Medulla oblongata (tissue), 1 donor: ENCODE data around the gene SLC22A1.
"Not testable (repeated sequence)": the region's sequence is repeated elsewhere in the genome, so short reads cannot be mapped to it uniquely, and the experiment has no call there.

Experiments used
- DNase-seq: peaks from one replicate; pipeline ENCODE4 v3.0.0-alpha.2; 2015; ENCODE audit errors: extremely low spot score

The SLC22A1 gene

GRCh38 chr6:160121558-160121957 lies at the start of gene SLC22A1:
TSS of gene SLC22A1 (plus strand) at chr6:160121815. CDS start at chr6:160121936, 121 bp downstream.
- no peak for DNase-seq

- no peak for DNase-seq
Observed at GRCh38 chr6:160073272-160073671, 48.3 kb upstream of the SLC22A1 start.

- no peak for DNase-seq
Observed at GRCh38 chr6:160076009-160076408, 45.6 kb upstream of the SLC22A1 start.

- no peak for DNase-seq
Observed at GRCh38 chr6:160077024-160077423, 44.6 kb upstream of the SLC22A1 start.

GRCh38 chr6:160077526-160077925 lies 44.1 kb upstream of the SLC22A1 start:
- DNase-seq, result no peak

GRCh38 chr6:160078883-160079685 lies 42.5 kb upstream of the SLC22A1 start:
- no peak for DNase-seq

GRCh38 chr6:160079686-160080043 lies 42.0 kb upstream of the SLC22A1 start:
- no peak for DNase-seq

- no peak for DNase-seq
Observed at GRCh38 chr6:160080097-160080496, 41.5 kb upstream of the SLC22A1 start.

GRCh38 chr6:160081398-160081797 lies 40.2 kb upstream of the SLC22A1 start:
- no peak for DNase-seq

- no peak for DNase-seq
Observed at GRCh38 chr6:160082627-160083026, 39.0 kb upstream of the SLC22A1 start.

- DNase-seq, result no peak
Observed at GRCh38 chr6:160084198-160084776, 37.3 kb upstream of the SLC22A1 start.

- DNase-seq, result no peak
Observed at GRCh38 chr6:160085226-160085625, 36.4 kb upstream of the SLC22A1 start.

- DNase-seq, result no peak
Observed at GRCh38 chr6:160085713-160086505, 35.7 kb upstream of the SLC22A1 start.

GRCh38 chr6:160086754-160087153 lies 34.9 kb upstream of the SLC22A1 start:
- no peak for DNase-seq

GRCh38 chr6:160088069-160088783 lies 33.4 kb upstream of the SLC22A1 start:
- DNase-seq, result peak; percentile 77

- DNase-seq, result no peak
Observed at GRCh38 chr6:160088784-160089533, 32.7 kb upstream of the SLC22A1 start.

GRCh38 chr6:160089534-160089897 lies 32.1 kb upstream of the SLC22A1 start:
- no peak for DNase-seq

- DNase-seq, result not testable (repeated sequence)
Observed at GRCh38 chr6:160090442-160091239, 31.0 kb upstream of the SLC22A1 start.

- not testable (repeated sequence) for DNase-seq
Observed at GRCh38 chr6:160092176-160092575, 29.4 kb upstream of the SLC22A1 start.

- DNase-seq, result no peak
Observed at GRCh38 chr6:160092602-160093001, 29.0 kb upstream of the SLC22A1 start.
